Trophoblast cell (in vitro differentiated cells and primary cell): ENCODE results near the gene ENTHD1.
"Not testable (repeated sequence)": the region's sequence is repeated elsewhere in the genome, so short reads cannot be mapped to it uniquely, and the experiment has no call there.

Source experiments
- DNase-seq, 2 donors: peaks; one replicate each; pipeline ENCODE4 v3.0.0-alpha.2; 2016
- H2AFZ ChIP-seq: 2 replicates; pipeline ENCODE4 v1.6.1; 2013; ENCODE audit warnings: low read length, moderate library complexity, mild to moderate bottlenecking; ENCODE audit not compliant: insufficient read depth, poor library complexity
- H2AK5ac ChIP-seq: 2 replicates; pipeline ENCODE4 v1.6.1; 2013; ENCODE audit warnings: mild to moderate bottlenecking, low read length
- H2BK120ac ChIP-seq: 2 replicates; pipeline ENCODE4 v1.6.1; 2013; ENCODE audit warnings: low read length, mild to moderate bottlenecking, moderate library complexity; ENCODE audit not compliant: insufficient read depth, poor library complexity
- H2BK12ac ChIP-seq: 2 replicates; pipeline ENCODE4 v1.6.1; 2013; ENCODE audit warnings: mild to moderate bottlenecking, low read length, moderate library complexity
- H2BK5ac ChIP-seq: 2 replicates; pipeline ENCODE4 v1.6.1; 2013; ENCODE audit warnings: low read length, low read depth, moderate library complexity, mild to moderate bottlenecking; ENCODE audit not compliant: poor library complexity
- H3K14ac ChIP-seq: 2 replicates; pipeline ENCODE4 v1.6.1; 2013; ENCODE audit warnings: mild to moderate bottlenecking, low read length
- H3K18ac ChIP-seq: 2 replicates; pipeline ENCODE4 v1.6.1; 2013; ENCODE audit warnings: mild to moderate bottlenecking, low read length
- H3K23ac ChIP-seq: 2 replicates; pipeline ENCODE4 v1.6.1; 2013; ENCODE audit warnings: low read length
- H3K27ac ChIP-seq: 2 replicates; pipeline ENCODE4 v1.5.1; 2013; ENCODE audit warnings: low read depth, mild to moderate bottlenecking, inconsistent platforms, low read length, moderate library complexity
- H3K27me3 ChIP-seq: 2 replicates; pipeline ENCODE4 v1.6.1; 2013; ENCODE audit warnings: inconsistent platforms, mild to moderate bottlenecking, low read length, moderate library complexity; ENCODE audit not compliant: insufficient read depth
- H3K36me3 ChIP-seq, 2 experiments: 1 replicate in 1 of 2; 2 replicates in 1 of 2; pipeline ENCODE4 v1.6.1; 2013; ENCODE audit warnings: low read length in 2 of 2, mild to moderate bottlenecking in 2 of 2, moderate library complexity in 1 of 2; ENCODE audit not compliant: insufficient read depth in 2 of 2, control insufficient read depth in 1 of 2
- H3K4ac ChIP-seq: 2 replicates; pipeline ENCODE4 v1.6.1; 2013; ENCODE audit warnings: low read depth, mild to moderate bottlenecking, low read length, moderate library complexity
- H3K4me1 ChIP-seq, 2 experiments: 1 replicate in 1 of 2; 2 replicates in 1 of 2; pipeline ENCODE4 v1.6.1; 2013; ENCODE audit warnings: low read length in 2 of 2, mild to moderate bottlenecking in 2 of 2, moderate library complexity in 1 of 2; ENCODE audit not compliant: insufficient read depth in 2 of 2, control insufficient read depth in 1 of 2
- H3K4me2 ChIP-seq: 2 replicates; pipeline ENCODE4 v1.6.1; 2013; ENCODE audit warnings: inconsistent platforms, mild to moderate bottlenecking, low read length, moderate library complexity
- H3K4me3 ChIP-seq: 2 replicates; pipeline ENCODE4 v1.5.1; 2013; ENCODE audit warnings: mild to moderate bottlenecking, low read depth, low read length, inconsistent platforms
- H3K79me1 ChIP-seq: one replicate; pipeline ENCODE4 v1.6.1; 2013; ENCODE audit warnings: low read length
- H3K79me2 ChIP-seq: 2 replicates; pipeline ENCODE4 v1.6.1; 2013; ENCODE audit warnings: low read length, mild to moderate bottlenecking; ENCODE audit not compliant: control insufficient read depth, insufficient read depth, poor library complexity
- H3K9ac ChIP-seq: 2 replicates; pipeline ENCODE4 v1.6.1; 2013; ENCODE audit warnings: mild to moderate bottlenecking, low read length
- H3K9me3 ChIP-seq: 2 replicates; pipeline ENCODE4 v1.6.1; 2013; ENCODE audit warnings: low read depth, mild to moderate bottlenecking, control low read depth, inconsistent platforms, low read length; ENCODE audit not compliant: insufficient read depth
- H4K12ac ChIP-seq: 2 replicates; pipeline ENCODE4 v1.6.1; 2013; ENCODE audit warnings: low read depth, mild to moderate bottlenecking, low read length, moderate library complexity
- H4K8ac ChIP-seq: 2 replicates; pipeline ENCODE4 v1.6.1; 2013; ENCODE audit warnings: low read depth, mild to moderate bottlenecking, low read length, moderate library complexity
- H4K91ac ChIP-seq: one replicate; pipeline ENCODE4 v1.6.1; 2013; ENCODE audit warnings: low read depth, mild to moderate bottlenecking, low read length, moderate library complexity
- WGBS: extraction: QIAGEN DNeasy Blood & Tissue Kit; methylation state at CpG from one replicate; pipeline ENCODE4 v1.1.7; 2013; ENCODE audit warnings: missing lambda C conversion rate; ENCODE audit not compliant: insufficient read length, insufficient coverage; ENCODE audit errors: extremely low coverage; 5-methylcytosine and 5-hydroxymethylcytosine counted together

Gene ENTHD1

GRCh38 chr22:39872548-39872947 lies 21.0 kb downstream of the ENTHD1 start:
- H3K4me2 ChIP-seq = no peak overlapping the region
- no peak for DNase-seq
- H3K9ac ChIP-seq = no peak overlapping the region
- H3K9me3 ChIP-seq = no peaks in the 10 kb centered on the region
- no peak overlapping the region for H3K14ac ChIP-seq
- no peak overlapping the region for H3K4ac ChIP-seq
- H3K27ac ChIP-seq = no peak overlapping the region
- no peaks in the 10 kb centered on the region for H3K27me3 ChIP-seq
- H4K91ac ChIP-seq = no peak overlapping the region
- no peak overlapping the region for H4K8ac ChIP-seq
- H3K36me3 ChIP-seq = no peaks in the 10 kb centered on the region
- H3K18ac ChIP-seq = no peak overlapping the region
- no peak overlapping the region for H4K12ac ChIP-seq
- no peak overlapping the region for H2AFZ ChIP-seq
- H3K79me1 ChIP-seq = no peaks in the 10 kb centered on the region
- no peak overlapping the region for H2BK12ac ChIP-seq
- no peak overlapping the region for H2AK5ac ChIP-seq
- no peak overlapping the region for H3K23ac ChIP-seq
- H3K79me2 ChIP-seq = no peaks in the 10 kb centered on the region
- H3K4me3 ChIP-seq = no peak overlapping the region
- no CpG with 5 or more reads among the region's 1 CpG for WGBS
- H2BK5ac ChIP-seq = no peak overlapping the region
- H2BK120ac ChIP-seq = no peak overlapping the region
- no peaks in the 10 kb centered on the region for H3K4me1 ChIP-seq

GRCh38 chr22:39871008-39871798 lies 22.4 kb downstream of the ENTHD1 start:
- Histone ChIP-seq H3K27me3 (no peaks in the 10 kb centered on the region), H4K8ac (no peak overlapping the region), H3K27ac (no peak overlapping the region), H2AFZ (no peak overlapping the region), H3K9me3 (no peaks in the 10 kb centered on the region), H3K4me1 (no peaks in the 10 kb centered on the region), H3K9ac (no peak overlapping the region), H3K4me3 (no peak overlapping the region), H2BK5ac (no peak overlapping the region), H3K4me2 (no peak overlapping the region), H4K12ac (no peak overlapping the region), H3K79me1 (no peaks in the 10 kb centered on the region), H2BK12ac (no peak overlapping the region), H2BK120ac (no peak overlapping the region), H3K4ac (no peak overlapping the region), H3K79me2 (no peaks in the 10 kb centered on the region), H3K23ac (no peak overlapping the region), H4K91ac (no peak overlapping the region), H3K36me3 (no peaks in the 10 kb centered on the region), H3K14ac (no peak overlapping the region), H3K18ac (no peak overlapping the region), H2AK5ac (no peak overlapping the region)
- WGBS = no CpG with 5 or more reads among the region's 5 CpGs
- no peak for DNase-seq

GRCh38 chr22:39869797-39870196 lies 23.8 kb downstream of the ENTHD1 start:
- H3K4me1 ChIP-seq, H4K12ac ChIP-seq, H3K79me2 ChIP-seq, H2BK5ac ChIP-seq, H2BK12ac ChIP-seq, H3K79me1 ChIP-seq, H4K8ac ChIP-seq, DNase-seq, H3K27me3 ChIP-seq, H3K36me3 ChIP-seq, H3K4me3 ChIP-seq, H3K27ac ChIP-seq, H3K9ac ChIP-seq, H3K18ac ChIP-seq, H3K14ac ChIP-seq, H3K4ac ChIP-seq, H4K91ac ChIP-seq, H3K9me3 ChIP-seq, H2AK5ac ChIP-seq, H2AFZ ChIP-seq, H2BK120ac ChIP-seq, H3K4me2 ChIP-seq, H3K23ac ChIP-seq: not testable (repeated sequence)
- WGBS = no CpG with 5 or more reads among the region's 2 CpGs

GRCh38 chr22:39868741-39869140 lies 24.8 kb downstream of the ENTHD1 start:
- Histone ChIP-seq H3K4me3 (no peak overlapping the region), H4K12ac (no peak overlapping the region), H3K9me3 (no peaks in the 10 kb centered on the region), H3K18ac (no peak overlapping the region), H3K27me3 (no peaks in the 10 kb centered on the region), H4K8ac (no peak overlapping the region), H4K91ac (no peak overlapping the region), H3K4me1 (no peaks in the 10 kb centered on the region), H3K4me2 (no peak overlapping the region), H2AK5ac (no peak overlapping the region), H3K14ac (no peak overlapping the region), H3K36me3 (no peaks in the 10 kb centered on the region), H3K9ac (no peak overlapping the region), H3K27ac (no peak overlapping the region), H2AFZ (no peak overlapping the region), H2BK5ac (no peak overlapping the region), H3K79me2 (no peaks in the 10 kb centered on the region), H2BK12ac (no peak overlapping the region), H3K79me1 (no peaks in the 10 kb centered on the region), H3K23ac (no peak overlapping the region), H3K4ac (no peak overlapping the region), H2BK120ac (no peak overlapping the region)
- no peak for DNase-seq
- WGBS = no CpG with 5 or more reads among the region's 1 CpG
